IgD-negative memory B cell (primary cell): ENCODE results near the gene TUBB8. TPM values are rescaled to one million over a fixed set of nuclear protein-coding genes. Genes with fewer than 3 reads are reported as not detected.

ENCODE experiments used
- H3K27ac Mint-ChIP-seq, 3 donors: one replicate each; pipeline ENCODE4 v1.8.0; 2020 to 2022; ENCODE audit warnings: mild to moderate bottlenecking in 3 of 3, mixed read lengths in 3 of 3, moderate library complexity in 1 of 3
- H3K27me3 Mint-ChIP-seq: one replicate; pipeline ENCODE4 v1.8.0; 2021; ENCODE audit warnings: mixed read lengths
- H3K36me3 Mint-ChIP-seq: one replicate; pipeline ENCODE4 v1.8.0; 2020; ENCODE audit warnings: mild to moderate bottlenecking, mixed read lengths
- H3K4me1 Mint-ChIP-seq, 3 donors: one replicate each; pipeline ENCODE4 v1.8.0; 2020 to 2022; ENCODE audit warnings: mixed read lengths in 3 of 3, mild to moderate bottlenecking in 1 of 3
- H3K4me3 Mint-ChIP-seq, 4 donors: one replicate each; pipeline ENCODE4 v1.8.0; 2020 to 2022; ENCODE audit warnings: mild to moderate bottlenecking in 4 of 4, mixed read lengths in 4 of 4, moderate library complexity in 3 of 4
- H3K9me3 Mint-ChIP-seq, 3 donors: one replicate each; pipeline ENCODE4 v1.8.0; 2020 to 2021; ENCODE audit warnings: mixed read lengths in 3 of 3, mild to moderate bottlenecking in 1 of 3
- polyA plus RNA-seq: library from polyadenylated mRNA; unstranded; fragments of 300-500 nt; fragmentation: Illumina TruSeq; gene quantifications from one replicate; pipeline ENCODE4 v1.2.3, GENCODE V29; 2021

The TUBB8 gene
- polyA plus RNA-seq: 0.59 TPM

- H3K9me3 Mint-ChIP-seq: no peaks in the 10 kb centered on the region
- no peaks in the 10 kb centered on the region for H3K4me1 Mint-ChIP-seq
- no peak within 1 kb of the TSS for H3K27ac Mint-ChIP-seq
- H3K4me3 Mint-ChIP-seq: no peak within 1 kb of the TSS
- H3K27me3 Mint-ChIP-seq: peaks cover 3% of the 10 kb centered on the region
- H3K36me3 Mint-ChIP-seq: no peaks in the 10 kb centered on the region
Observed at GRCh38 chr10:48996-49395, at the start of gene TUBB8. TSS of gene TUBB8 (minus strand) at chr10:49296. CDS start at chr10:49238, 58 bp downstream.

GRCh38 chr10:96466-96865 lies 47.4 kb upstream of the TUBB8 start:
- Mint-ChIP-seq H3K4me1 (no peaks in the 10 kb centered on the region), H3K27ac (no peak overlapping the region), H3K36me3 (no peaks in the 10 kb centered on the region), H3K27me3 (peaks cover 1% of the 10 kb centered on the region), H3K9me3 (peaks cover 2 to 27% (median 20%) of the 10 kb centered on the region in 3 donors), H3K4me3 (no peak overlapping the region)

GRCh38 chr10:95356-96115 lies 46.4 kb upstream of the TUBB8 start:
- no peaks in the 10 kb centered on the region for H3K4me1 Mint-ChIP-seq
- no peaks in the 10 kb centered on the region for H3K36me3 Mint-ChIP-seq
- peaks cover 2 to 27% (median 20%) of the 10 kb centered on the region in 3 donors for H3K9me3 Mint-ChIP-seq
- peaks cover 1% of the 10 kb centered on the region for H3K27me3 Mint-ChIP-seq
- H3K27ac Mint-ChIP-seq: no peak overlapping the region
- no peak overlapping the region for H3K4me3 Mint-ChIP-seq

GRCh38 chr10:94613-95012 lies 45.5 kb upstream of the TUBB8 start:
- Mint-ChIP-seq H3K9me3 (peaks cover 2 to 27% (median 20%) of the 10 kb centered on the region in 3 donors), H3K27ac (no peak overlapping the region), H3K4me1 (no peaks in the 10 kb centered on the region), H3K27me3 (peaks cover 1% of the 10 kb centered on the region), H3K4me3 (peak overlapping the region in 1 of 4 donors; percentile 6), H3K36me3 (no peaks in the 10 kb centered on the region)

- H3K36me3 Mint-ChIP-seq: no peaks in the 10 kb centered on the region
- H3K27me3 Mint-ChIP-seq: peaks cover 5% of the 10 kb centered on the region
- peaks cover 2 to 27% (median 17%) of the 10 kb centered on the region in 3 donors for H3K9me3 Mint-ChIP-seq
- no peak overlapping the region for H3K4me3 Mint-ChIP-seq
- no peak overlapping the region for H3K27ac Mint-ChIP-seq
- H3K4me1 Mint-ChIP-seq: no peaks in the 10 kb centered on the region
Observed at GRCh38 chr10:92846-93245, 43.8 kb upstream of the TUBB8 start.

GRCh38 chr10:92153-92552 lies 43.1 kb upstream of the TUBB8 start:
- Mint-ChIP-seq H3K27me3 (peaks cover 6% of the 10 kb centered on the region), H3K4me3 (no peak overlapping the region), H3K9me3 (peaks cover 2 to 22% (median 14%) of the 10 kb centered on the region in 3 donors), H3K4me1 (no peaks in the 10 kb centered on the region), H3K27ac (no peak overlapping the region), H3K36me3 (no peaks in the 10 kb centered on the region)

- no peaks in the 10 kb centered on the region for H3K4me1 Mint-ChIP-seq
- no peaks in the 10 kb centered on the region for H3K36me3 Mint-ChIP-seq
- H3K27ac Mint-ChIP-seq: no peak overlapping the region
- no peak overlapping the region for H3K4me3 Mint-ChIP-seq
- H3K9me3 Mint-ChIP-seq: peaks cover 0 to 17% (median 9%) of the 10 kb centered on the region in 3 donors
- peaks cover 6% of the 10 kb centered on the region for H3K27me3 Mint-ChIP-seq
Observed at GRCh38 chr10:91313-91712, 42.2 kb upstream of the TUBB8 start.

- H3K4me1 Mint-ChIP-seq: no peaks in the 10 kb centered on the region
- peaks cover 11% of the 10 kb centered on the region for H3K27me3 Mint-ChIP-seq
- peaks cover 0 to 11% (median 7%) of the 10 kb centered on the region in 3 donors for H3K9me3 Mint-ChIP-seq
- no peak overlapping the region for H3K4me3 Mint-ChIP-seq
- no peak overlapping the region for H3K27ac Mint-ChIP-seq
- H3K36me3 Mint-ChIP-seq: no peaks in the 10 kb centered on the region
Observed at GRCh38 chr10:90161-90560, 41.1 kb upstream of the TUBB8 start.

GRCh38 chr10:89248-89647 lies 40.2 kb upstream of the TUBB8 start:
- Mint-ChIP-seq H3K36me3 (no peaks in the 10 kb centered on the region), H3K27ac (no peak overlapping the region), H3K4me3 (no peak overlapping the region), H3K4me1 (no peaks in the 10 kb centered on the region), H3K27me3 (peaks cover 15% of the 10 kb centered on the region), H3K9me3 (peaks cover 0 to 1% (median 0%) of the 10 kb centered on the region in 3 donors)

GRCh38 chr10:88253-88652 lies 39.2 kb upstream of the TUBB8 start:
- peaks cover 16% of the 10 kb centered on the region for H3K27me3 Mint-ChIP-seq
- no peaks in the 10 kb centered on the region for H3K36me3 Mint-ChIP-seq
- H3K27ac Mint-ChIP-seq: no peak overlapping the region
- H3K4me1 Mint-ChIP-seq: no peaks in the 10 kb centered on the region
- H3K4me3 Mint-ChIP-seq: no peak overlapping the region
- no peaks in the 10 kb centered on the region for H3K9me3 Mint-ChIP-seq

- Mint-ChIP-seq H3K4me3 (no peak overlapping the region), H3K27ac (no peak overlapping the region), H3K9me3 (no peaks in the 10 kb centered on the region), H3K27me3 (peaks cover 17% of the 10 kb centered on the region), H3K4me1 (no peaks in the 10 kb centered on the region), H3K36me3 (no peaks in the 10 kb centered on the region)
Observed at GRCh38 chr10:87177-88080, 38.3 kb upstream of the TUBB8 start.

GRCh38 chr10:86031-86430 lies 36.9 kb upstream of the TUBB8 start:
- no peaks in the 10 kb centered on the region for H3K4me1 Mint-ChIP-seq
- no peak overlapping the region for H3K27ac Mint-ChIP-seq
- H3K9me3 Mint-ChIP-seq: no peaks in the 10 kb centered on the region
- no peak overlapping the region for H3K4me3 Mint-ChIP-seq
- H3K36me3 Mint-ChIP-seq: no peaks in the 10 kb centered on the region
- peaks cover 23% of the 10 kb centered on the region for H3K27me3 Mint-ChIP-seq

GRCh38 chr10:85044-85443 lies 35.9 kb upstream of the TUBB8 start:
- Mint-ChIP-seq H3K36me3 (no peaks in the 10 kb centered on the region), H3K27me3 (peaks cover 22% of the 10 kb centered on the region), H3K4me1 (no peaks in the 10 kb centered on the region), H3K27ac (peak overlapping the region in 1 of 3 donors; percentile 13), H3K4me3 (no peak overlapping the region), H3K9me3 (no peaks in the 10 kb centered on the region)

GRCh38 chr10:83930-84530 lies 34.9 kb upstream of the TUBB8 start:
- peaks cover 28% of the 10 kb centered on the region for H3K27me3 Mint-ChIP-seq
- no peaks in the 10 kb centered on the region for H3K36me3 Mint-ChIP-seq
- peak overlapping the region in 1 of 4 donors; percentile 70 for H3K4me3 Mint-ChIP-seq
- no peaks in the 10 kb centered on the region for H3K4me1 Mint-ChIP-seq
- no peaks in the 10 kb centered on the region for H3K9me3 Mint-ChIP-seq
- no peak overlapping the region for H3K27ac Mint-ChIP-seq

GRCh38 chr10:80477-81105 lies 31.5 kb upstream of the TUBB8 start:
- Mint-ChIP-seq H3K4me3 (no peak overlapping the region), H3K27ac (no peak overlapping the region), H3K9me3 (no peaks in the 10 kb centered on the region), H3K27me3 (peaks cover 26% of the 10 kb centered on the region), H3K36me3 (no peaks in the 10 kb centered on the region), H3K4me1 (peaks cover 0 to 1% (median 0%) of the 10 kb centered on the region in 3 donors)
